Mesenchymal stem cell (in vitro differentiated cells and primary cell): ENCODE data around the gene RPS17.
"Not testable (repeated sequence)": the region's sequence is repeated elsewhere in the genome, so short reads cannot be mapped to it uniquely, and the experiment has no call there.

Experiments
- DNase-seq: peaks from one replicate; pipeline ENCODE4 v3.0.0-alpha.2; 2013
- H2AFZ ChIP-seq: one replicate; pipeline ENCODE4 v1.6.1; 2013; ENCODE audit warnings: low read depth, mild to moderate bottlenecking, control low read depth, inconsistent platforms, low read length, moderate library complexity
- H2AK5ac ChIP-seq: 2 replicates; pipeline ENCODE4 v1.6.1; 2013; ENCODE audit warnings: low read length, moderate library complexity, mild to moderate bottlenecking, inconsistent platforms; ENCODE audit not compliant: severe bottlenecking
- H2BK120ac ChIP-seq: one replicate; pipeline ENCODE4 v1.6.1; 2013; ENCODE audit warnings: low read depth, mild to moderate bottlenecking, inconsistent platforms, low read length, moderate library complexity
- H2BK12ac ChIP-seq, 2 experiments: one replicate each; pipeline ENCODE4 v1.6.1; 2013; ENCODE audit warnings: inconsistent platforms in 2 of 2, low read length in 2 of 2, mild to moderate bottlenecking in 2 of 2, moderate library complexity in 2 of 2, control low read depth in 1 of 2
- H2BK15ac ChIP-seq: one replicate; pipeline ENCODE4 v1.6.1; 2013; ENCODE audit warnings: mild to moderate bottlenecking, low read depth, inconsistent platforms; ENCODE audit not compliant: poor library complexity, severe bottlenecking
- H2BK5ac ChIP-seq: 2 replicates; pipeline ENCODE4 v1.6.1; 2013; ENCODE audit warnings: low read depth, mild to moderate bottlenecking, low read length, control low read depth, inconsistent platforms; ENCODE audit not compliant: poor library complexity, severe bottlenecking
- H3K14ac ChIP-seq, 2 experiments: one replicate each; pipeline ENCODE4 v1.6.1; 2013; ENCODE audit warnings: inconsistent platforms in 2 of 2, low read length in 2 of 2, control low read depth in 1 of 2, mild to moderate bottlenecking in 1 of 2, moderate library complexity in 1 of 2
- H3K18ac ChIP-seq, 2 experiments: one replicate each; pipeline ENCODE4 v1.6.1; 2013; ENCODE audit warnings: inconsistent platforms in 2 of 2, low read length in 2 of 2, control low read depth in 1 of 2, low read depth in 1 of 2, mild to moderate bottlenecking in 1 of 2
- H3K23ac ChIP-seq, 2 experiments: one replicate each; pipeline ENCODE4 v1.6.1; 2013; ENCODE audit warnings: inconsistent platforms in 2 of 2, low read length in 2 of 2, mild to moderate bottlenecking in 2 of 2, moderate library complexity in 2 of 2, control low read depth in 1 of 2
- H3K27ac ChIP-seq: 2 replicates; pipeline ENCODE4 v1.5.1; 2013; ENCODE audit warnings: mild to moderate bottlenecking, moderate library complexity, low read length, control low read depth, inconsistent platforms; ENCODE audit not compliant: poor library complexity, severe bottlenecking
- H3K27me3 ChIP-seq, 2 experiments: 2 replicates each; pipeline versions ENCODE4 v1.6.1 to v1.7.0; 2013; ENCODE audit warnings: low read length in 2 of 2, mild to moderate bottlenecking in 2 of 2, moderate library complexity in 2 of 2, control low read depth in 1 of 2, inconsistent platforms in 1 of 2; ENCODE audit not compliant: control insufficient read depth in 1 of 2, insufficient read depth in 1 of 2
- H3K36me3 ChIP-seq, 2 experiments: 2 replicates each; pipeline versions ENCODE4 v1.6.1 to v1.7.0; 2013; ENCODE audit warnings: low read length in 2 of 2, control low read depth in 1 of 2, inconsistent platforms in 1 of 2, low read depth in 1 of 2, mild to moderate bottlenecking in 1 of 2; ENCODE audit not compliant: insufficient read depth in 2 of 2, control insufficient read depth in 1 of 2
- H3K4ac ChIP-seq, 2 experiments: one replicate each; pipeline ENCODE4 v1.6.1; 2013; ENCODE audit warnings: inconsistent platforms in 2 of 2, low read length in 2 of 2, mild to moderate bottlenecking in 2 of 2, moderate library complexity in 2 of 2, control low read depth in 1 of 2, low read depth in 1 of 2
- H3K4me1 ChIP-seq: 2 replicates; pipeline ENCODE4 v1.6.1; 2013; ENCODE audit warnings: low read depth, low read length, control low read depth; ENCODE audit not compliant: control insufficient read depth, insufficient read depth
- H3K4me2 ChIP-seq: 2 replicates; pipeline ENCODE4 v1.6.1; 2013; ENCODE audit warnings: low read length, mild to moderate bottlenecking, inconsistent platforms; ENCODE audit not compliant: poor library complexity, severe bottlenecking
- H3K4me3 ChIP-seq, 2 experiments: 2 replicates each; pipeline versions ENCODE4 v1.5.1 to v1.7.0; 2013; ENCODE audit warnings: low read length in 2 of 2, mild to moderate bottlenecking in 2 of 2, control low read depth in 1 of 2, low read depth in 1 of 2; ENCODE audit not compliant: insufficient read depth in 1 of 2
- H3K79me1 ChIP-seq: replicated peaks from 2 replicates; pipeline ENCODE4 v1.6.1; 2013; ENCODE audit warnings: mild to moderate bottlenecking, control low read depth, low read length, inconsistent platforms; ENCODE audit not compliant: poor library complexity, severe bottlenecking
- H3K9ac ChIP-seq: 2 replicates; pipeline ENCODE4 v1.7.0; 2013; ENCODE audit warnings: mild to moderate bottlenecking, low read length, moderate library complexity
- H3K9me3 ChIP-seq: 2 replicates; pipeline ENCODE4 v1.7.0; 2013; ENCODE audit warnings: mild to moderate bottlenecking, low read length; ENCODE audit not compliant: control insufficient read depth
- H4K8ac ChIP-seq: one replicate; pipeline ENCODE4 v1.6.1; 2013; ENCODE audit warnings: inconsistent platforms, mild to moderate bottlenecking, low read length, moderate library complexity
- H4K91ac ChIP-seq: one replicate; pipeline ENCODE4 v1.6.1; 2013; ENCODE audit warnings: mild to moderate bottlenecking, low read length, inconsistent platforms
- WGBS: methylation state at CpG from one replicate; pipeline ENCODE4 v1.1.7; 2013; ENCODE audit warnings: mixed read lengths; 5-methylcytosine and 5-hydroxymethylcytosine counted together

The RPS17 gene

GRCh38 chr15:82507087-82507486, 33.2 kb downstream of the RPS17 start:
- H3K14ac ChIP-seq, H2BK15ac ChIP-seq, H4K8ac ChIP-seq, H3K79me1 ChIP-seq, H3K4me1 ChIP-seq, DNase-seq, H3K23ac ChIP-seq, H3K27ac ChIP-seq, H3K27me3 ChIP-seq, H2BK5ac ChIP-seq, H3K36me3 ChIP-seq, H2BK12ac ChIP-seq, H2AFZ ChIP-seq, H3K18ac ChIP-seq, H2BK120ac ChIP-seq, H3K4me2 ChIP-seq, H3K4me3 ChIP-seq, H2AK5ac ChIP-seq, H3K4ac ChIP-seq, H4K91ac ChIP-seq, H3K9ac ChIP-seq, H3K9me3 ChIP-seq: not testable (repeated sequence)
- no CpG with 5 or more reads among the region's 1 CpG for WGBS

GRCh38 chr15:82505842-82506241, 34.4 kb downstream of the RPS17 start:
- H3K4me1 ChIP-seq, H3K27ac ChIP-seq, H3K9ac ChIP-seq, H3K4me3 ChIP-seq, H3K4ac ChIP-seq, H3K18ac ChIP-seq, H3K27me3 ChIP-seq, H2BK12ac ChIP-seq, H3K79me1 ChIP-seq, H2BK15ac ChIP-seq, H2BK5ac ChIP-seq, H3K14ac ChIP-seq, H3K4me2 ChIP-seq, H2BK120ac ChIP-seq, H3K23ac ChIP-seq, H3K9me3 ChIP-seq, H2AK5ac ChIP-seq, H3K36me3 ChIP-seq, H4K8ac ChIP-seq, H2AFZ ChIP-seq, DNase-seq, H4K91ac ChIP-seq: not testable (repeated sequence)
- WGBS, result no CpG with 5 or more reads among the region's 3 CpGs

DNA sequence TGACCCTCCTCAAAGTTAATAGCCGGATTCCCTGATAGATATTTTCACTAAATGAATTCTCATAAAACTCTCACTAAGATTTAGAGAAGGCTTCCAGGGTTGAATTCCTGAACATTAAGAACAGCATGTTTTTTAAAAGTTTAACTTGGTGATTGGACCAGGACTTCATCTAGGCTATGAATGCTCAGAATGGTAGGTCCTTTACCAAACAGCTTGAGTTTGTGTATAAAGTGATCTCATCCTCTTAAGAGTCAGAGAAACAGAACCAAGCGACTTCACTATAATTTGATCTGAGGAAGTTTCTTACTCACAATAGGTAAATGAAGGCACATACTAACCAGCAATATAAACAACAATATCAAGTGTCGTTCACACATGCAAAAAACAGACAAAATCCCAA, 36.2 kb downstream of the RPS17 start:
- not testable (repeated sequence) for H3K27ac ChIP-seq, H3K9ac ChIP-seq

DNA sequence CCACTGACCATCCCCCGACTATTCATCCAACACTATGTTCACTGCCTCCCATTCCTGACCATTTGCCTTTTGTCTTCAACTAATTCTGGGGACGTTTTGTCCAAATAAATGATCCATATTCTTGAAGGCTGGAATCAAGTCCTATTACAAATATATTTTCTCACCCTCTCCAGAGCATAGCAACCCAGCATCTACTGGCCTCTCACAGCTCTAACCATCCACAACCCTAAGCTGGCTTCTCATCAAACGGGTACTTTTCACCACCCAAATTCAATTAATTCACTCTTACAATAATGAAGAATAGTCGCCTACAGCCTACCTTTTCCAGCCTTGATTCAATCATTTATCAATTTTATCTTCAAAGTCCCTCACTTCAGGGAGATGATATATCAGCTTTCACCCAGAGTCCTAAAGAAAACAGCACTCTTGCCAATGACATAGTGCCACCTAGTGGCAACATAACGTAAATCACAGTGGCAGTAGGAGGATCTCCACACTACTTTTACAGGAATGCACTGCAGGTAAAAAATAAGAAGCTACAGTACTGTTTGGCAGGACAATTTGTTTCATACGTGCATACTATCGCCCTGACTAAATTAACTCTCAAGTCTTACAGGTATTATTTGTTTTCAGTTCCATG, 37.4 kb downstream of the RPS17 start:
- H2BK5ac ChIP-seq, H3K4me1 ChIP-seq, H3K4ac ChIP-seq, H3K14ac ChIP-seq, H3K9ac ChIP-seq, H3K27me3 ChIP-seq, H3K79me1 ChIP-seq, H3K36me3 ChIP-seq, H2BK15ac ChIP-seq, H3K9me3 ChIP-seq, H2AK5ac ChIP-seq, H2AFZ ChIP-seq, DNase-seq, H2BK12ac ChIP-seq, H3K27ac ChIP-seq, H2BK120ac ChIP-seq, H3K4me2 ChIP-seq, H4K91ac ChIP-seq, H3K4me3 ChIP-seq, H3K18ac ChIP-seq, H4K8ac ChIP-seq, H3K23ac ChIP-seq: not testable (repeated sequence)
- WGBS, result 100% methylated on average over 1 of the region's 7 CpGs

More for the DNA sequence above, 36.2 kb downstream of the RPS17 start:
- not testable (repeated sequence) for H3K4me3 ChIP-seq, H2AK5ac ChIP-seq, H3K4me1 ChIP-seq, H3K18ac ChIP-seq, H4K8ac ChIP-seq, H2AFZ ChIP-seq, H3K4me2 ChIP-seq, H3K36me3 ChIP-seq, H2BK120ac ChIP-seq, DNase-seq, H3K27me3 ChIP-seq, H3K4ac ChIP-seq, H3K79me1 ChIP-seq, H3K23ac ChIP-seq, H2BK5ac ChIP-seq, H2BK12ac ChIP-seq, H3K14ac ChIP-seq, H4K91ac ChIP-seq, H3K9me3 ChIP-seq, H2BK15ac ChIP-seq
- WGBS, result no CpG with 5 or more reads among the region's 3 CpGs
